NCI-H446 (cell line): ENCODE data around the gene ZMIZ1.

Experiments used
- DNase-seq, 2 experiments: peaks; one replicate each; lab custom pipeline; 2025; lab: John Stamatoyannopoulos, UW

Gene ZMIZ1

GRCh38 chr10:79342811-79343561 is 274.2 kb downstream of the ZMIZ1 start:
- no peak for DNase-seq

- no peak for DNase-seq
Observed at GRCh38 chr10:79344502-79345195, 275.9 kb downstream of the ZMIZ1 start.

DNA sequence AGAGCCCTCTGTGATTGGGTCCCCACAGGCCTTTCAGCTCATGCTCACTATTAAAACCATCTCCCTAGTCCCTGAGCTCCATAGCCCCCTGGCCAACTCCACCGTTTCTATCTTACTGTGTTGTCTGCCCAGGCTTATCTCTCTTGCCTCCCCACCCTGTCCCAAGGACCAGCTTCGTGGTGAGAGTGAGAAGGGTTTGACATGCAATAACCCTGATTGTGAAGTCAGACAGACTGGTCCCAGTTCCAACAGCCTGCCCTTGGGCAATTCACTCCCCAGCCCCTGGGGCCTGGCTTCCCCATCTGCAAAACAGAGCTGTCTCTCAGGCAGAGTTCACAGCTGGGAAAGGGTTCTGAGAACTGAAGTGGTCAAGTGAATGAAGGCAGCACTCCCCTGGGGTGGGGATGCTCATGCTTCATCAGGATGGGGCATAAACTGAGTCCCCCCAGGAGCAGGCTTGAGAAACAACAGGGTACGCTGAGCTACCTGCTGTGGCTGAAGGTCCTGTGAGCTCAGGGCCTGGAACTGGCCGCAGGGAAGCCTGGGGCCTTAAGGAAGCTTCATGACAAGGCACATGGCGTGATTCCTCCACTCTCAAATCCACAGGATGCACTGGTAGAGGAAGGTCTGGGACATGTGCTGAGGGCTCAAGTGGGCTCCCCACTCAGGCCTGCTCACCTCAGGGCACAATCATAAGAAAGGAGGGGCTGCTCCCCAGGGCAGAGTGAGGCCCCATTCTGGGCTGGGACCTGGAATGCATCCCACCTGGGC is 276.7 kb downstream of the ZMIZ1 start:
- DNase-seq, result no peak

GRCh38 chr10:79346012-79346340 is 277.2 kb downstream of the ZMIZ1 start:
- DNase-seq, result no peak

DNA sequence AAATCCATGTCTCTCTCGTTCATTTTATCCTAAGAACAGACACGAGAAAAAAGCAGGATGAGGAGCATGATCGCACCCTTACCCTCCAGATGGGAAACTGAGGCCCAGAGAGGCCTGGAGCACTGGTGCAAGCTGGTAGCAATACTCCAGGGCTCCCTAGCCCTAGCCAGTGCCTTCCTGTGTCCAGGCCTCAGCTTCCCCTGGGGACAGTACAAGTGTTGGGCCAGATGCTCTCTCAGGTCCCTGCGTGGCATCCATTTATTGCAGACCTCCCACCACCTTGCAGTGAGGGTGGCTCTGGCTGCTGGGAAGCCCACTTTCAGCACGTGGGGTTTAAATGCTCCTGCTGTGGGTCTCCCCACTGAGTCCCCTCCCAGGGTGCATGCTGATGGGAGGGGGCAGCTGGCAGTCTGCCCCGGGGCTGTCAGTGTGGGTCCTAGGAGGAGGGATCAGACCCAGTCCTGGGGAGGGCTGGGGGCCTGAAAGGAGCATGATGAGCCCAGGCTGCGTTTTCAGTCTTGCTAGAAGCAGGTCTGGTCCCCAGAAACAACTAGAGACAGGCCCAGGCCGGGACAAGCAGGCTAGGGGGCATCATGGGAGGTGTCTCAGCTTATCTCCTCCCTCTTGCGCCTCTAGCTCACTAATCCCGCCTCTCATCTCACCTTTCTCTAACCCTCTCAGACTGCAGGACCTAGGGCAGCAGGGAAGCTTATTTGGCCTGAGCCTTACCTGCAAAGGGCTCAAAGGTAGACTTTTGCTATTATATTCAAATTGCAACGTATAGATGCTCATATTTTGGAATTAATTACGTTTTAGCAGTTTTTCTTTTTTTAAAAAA is 277.8 kb downstream of the ZMIZ1 start:
- no peak for DNase-seq

GRCh38 chr10:79347226-79347893 is 278.6 kb downstream of the ZMIZ1 start, which contains the start of gene PPIF:
Gene PPIF (plus strand): TSS chr10:79347469. CDS start chr10:79347549, 80 bp downstream.
- DNase-seq, result peak; percentile 61 to 88

GRCh38 chr10:79347894-79348639 is 279.3 kb downstream of the ZMIZ1 start:
- DNase-seq, result no peak

DNA sequence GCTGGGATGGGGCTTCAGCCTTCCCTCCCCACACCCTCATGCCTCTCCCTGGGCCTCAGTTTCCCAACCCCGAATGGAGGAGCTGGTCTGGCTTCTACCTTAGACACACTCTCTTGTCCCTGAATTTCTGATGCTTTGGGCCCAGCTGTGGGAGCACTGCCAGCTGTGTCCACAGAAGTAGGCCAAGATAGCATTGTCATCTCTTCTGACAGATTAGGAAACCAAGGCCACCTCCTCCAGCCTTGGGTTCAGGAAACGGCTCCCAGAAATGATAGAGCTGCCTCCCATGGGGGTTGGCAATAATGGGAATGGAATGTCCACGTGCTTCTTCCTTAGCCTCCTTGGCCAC is 279.8 kb downstream of the ZMIZ1 start:
- DNase-seq, result no peak

- DNase-seq, result no peak
Observed at GRCh38 chr10:79349072-79349491, 280.3 kb downstream of the ZMIZ1 start.

- no peak for DNase-seq
Observed at GRCh38 chr10:79349766-79350406, 281.1 kb downstream of the ZMIZ1 start.

- DNase-seq, result no peak
Observed at GRCh38 chr10:79350407-79351154, 281.8 kb downstream of the ZMIZ1 start.

DNA sequence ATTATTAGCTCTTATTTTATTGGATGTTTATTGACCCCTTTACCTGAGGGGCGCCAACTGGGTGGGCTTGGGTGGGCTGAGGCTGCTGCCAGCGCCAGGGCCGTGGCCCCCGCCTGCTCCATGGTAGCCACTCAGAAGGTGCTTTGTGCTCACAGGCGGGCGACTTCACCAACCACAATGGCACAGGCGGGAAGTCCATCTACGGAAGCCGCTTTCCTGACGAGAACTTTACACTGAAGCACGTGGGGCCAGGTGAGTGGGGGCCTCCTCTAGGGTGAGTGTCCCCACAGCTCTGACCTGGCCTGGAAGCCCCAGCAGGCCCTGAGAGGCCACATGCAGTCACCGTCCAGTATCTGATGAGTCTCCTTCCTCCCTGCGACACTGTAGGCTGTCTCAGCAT is 282.6 kb downstream of the ZMIZ1 start:
- DNase-seq, result no peak

DNA sequence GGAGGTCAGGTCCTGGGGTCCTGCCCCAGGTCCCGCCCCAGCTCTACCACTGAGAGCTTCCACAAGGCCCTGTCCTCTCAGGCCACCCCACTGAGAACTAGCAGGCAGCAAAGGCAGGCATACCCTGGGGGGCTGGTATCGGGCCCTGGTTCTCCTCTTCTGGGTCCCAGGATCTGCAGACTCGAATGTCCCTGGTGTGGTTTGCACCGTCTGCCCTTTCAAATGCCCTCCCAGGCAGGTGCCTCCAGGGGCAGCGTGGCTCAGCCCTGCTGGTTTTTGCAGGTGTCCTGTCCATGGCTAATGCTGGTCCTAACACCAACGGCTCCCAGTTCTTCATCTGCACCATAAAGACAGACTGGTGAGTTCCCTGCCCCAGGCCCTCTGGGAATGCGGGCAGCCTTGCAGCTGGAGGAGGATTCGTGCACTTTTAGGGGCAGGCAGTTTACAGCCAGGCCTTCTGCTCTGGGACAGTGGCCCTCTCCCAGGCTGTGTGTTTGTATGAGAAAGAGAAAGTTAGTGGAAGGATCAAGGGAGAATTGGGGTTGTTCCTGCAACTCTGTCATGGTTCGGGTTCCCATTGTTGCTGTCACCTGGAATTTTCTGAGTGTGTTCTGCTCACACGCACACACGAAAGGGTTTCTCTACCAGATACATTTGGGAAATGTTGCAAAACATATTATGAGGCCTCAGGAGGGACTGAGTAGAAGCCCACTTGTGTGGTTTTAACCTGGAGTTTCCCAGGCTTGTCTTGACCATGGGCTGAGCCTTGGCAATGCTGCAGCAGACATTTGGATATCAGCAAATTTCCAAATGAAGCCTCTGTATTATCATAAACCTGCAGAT is 283.5 kb downstream of the ZMIZ1 start:
- no peak for DNase-seq

- no peak for DNase-seq
Observed at GRCh38 chr10:79353000-79353406, 284.2 kb downstream of the ZMIZ1 start.

DNA sequence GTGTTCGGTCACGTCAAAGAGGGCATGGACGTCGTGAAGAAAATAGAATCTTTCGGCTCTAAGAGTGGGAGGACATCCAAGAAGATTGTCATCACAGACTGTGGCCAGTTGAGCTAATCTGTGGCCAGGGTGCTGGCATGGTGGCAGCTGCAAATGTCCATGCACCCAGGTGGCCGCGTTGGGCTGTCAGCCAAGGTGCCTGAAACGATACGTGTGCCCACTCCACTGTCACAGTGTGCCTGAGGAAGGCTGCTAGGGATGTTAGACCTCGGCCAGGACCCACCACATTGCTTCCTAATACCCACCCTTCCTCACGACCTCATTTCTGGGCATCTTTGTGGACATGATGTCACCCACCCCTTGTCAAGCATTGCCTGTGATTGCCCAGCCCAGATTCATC is 285.0 kb downstream of the ZMIZ1 start:
- DNase-seq, result no peak

GRCh38 chr10:79354141-79354540 is 285.4 kb downstream of the ZMIZ1 start:
- DNase-seq, result no peak

DNA sequence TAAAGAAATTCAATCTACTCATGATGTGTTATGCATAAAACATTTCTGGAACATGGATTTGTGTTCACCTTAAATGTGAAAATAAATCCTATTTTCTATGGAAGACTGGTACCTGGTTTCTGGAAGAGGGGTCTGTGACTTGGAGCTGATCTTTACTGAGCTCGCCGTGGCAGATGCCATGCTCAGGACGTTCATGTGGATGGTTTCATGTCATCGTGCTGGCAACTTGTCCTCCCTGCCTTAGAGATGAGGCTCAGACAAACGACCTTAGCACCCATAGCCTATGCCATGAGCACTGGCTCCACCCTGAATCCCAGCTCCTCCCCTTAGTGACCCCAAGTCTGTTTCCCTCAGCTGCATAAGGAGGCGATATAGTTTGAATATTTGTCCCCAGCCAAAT is 285.8 kb downstream of the ZMIZ1 start:
- no peak for DNase-seq

GRCh38 chr10:79355420-79356017 is 286.8 kb downstream of the ZMIZ1 start:
- DNase-seq, result no peak
